HEK293T (cell line): Measurements from ENCODE around the gene GARNL3.

ENCODE experiments used
- CTCF ChIA-PET: fragments of 350-600 bp; formaldehyde crosslinking; extraction: SDS; loops from one replicate; lab custom pipeline; 2021; ENCODE audit warnings: antibody characterized with exemption, inconsistent platforms; lab: Yijun Ruan, JAX
- POLR2A ChIA-PET: fragments of 350-600 bp; formaldehyde crosslinking; extraction: SDS; loops from one replicate; lab custom pipeline; 2020; ENCODE audit warnings: antibody characterized with exemption, inconsistent platforms; lab: Yijun Ruan, JAX
- DNase-seq: peaks from one replicate; pipeline ENCODE4 v3.0.0; 2012; ENCODE audit warnings: mixed read lengths; ENCODE audit errors: extremely low spot score
- ARNT ChIP-seq: fragments of 450-650 bp; IDR thresholded peaks from 2 replicates; pipeline ENCODE4 v1.6.1; 2017; ENCODE audit warnings: mild to moderate bottlenecking
- BHLHE40 ChIP-seq: fragments of 450-650 bp; IDR thresholded peaks from 2 replicates; pipeline ENCODE4 v1.6.1; 2016; ENCODE audit warnings: mild to moderate bottlenecking, moderate library complexity, borderline replicate concordance
- CTBP1 ChIP-seq: fragments of 450-650 bp; IDR thresholded peaks from 2 replicates; pipeline ENCODE4 v1.6.1; 2016; ENCODE audit warnings: borderline replicate concordance
- ELF4 ChIP-seq: fragments of 450-650 bp; IDR thresholded peaks from 2 replicates; pipeline ENCODE4 v1.6.1; 2017; ENCODE audit warnings: antibody characterized with exemption
- FOXA1 ChIP-seq: fragments of 450-650 bp; IDR thresholded peaks from 2 replicates; pipeline ENCODE4 v1.6.1; 2016; ENCODE audit warnings: mild to moderate bottlenecking
- FOXK2 ChIP-seq: fragments of 450-650 bp; IDR thresholded peaks from 2 replicates; pipeline ENCODE4 v1.6.1; 2016; ENCODE audit warnings: mild to moderate bottlenecking
- FOXM1 ChIP-seq: fragments of 450-650 bp; IDR thresholded peaks from 2 replicates; pipeline ENCODE4 v1.6.1; 2017; ENCODE audit warnings: mild to moderate bottlenecking, borderline replicate concordance
- HDGF ChIP-seq: fragments of 450-650 bp; IDR thresholded peaks from 2 replicates; pipeline ENCODE4 v1.6.1; 2017; ENCODE audit warnings: antibody characterized with exemption, borderline replicate concordance
- L3MBTL2 ChIP-seq: fragments of 450-650 bp; conservative IDR thresholded peaks from 2 replicates; pipeline ENCODE4 v1.6.1; 2016; ENCODE audit warnings: mild to moderate bottlenecking
- LEF1 ChIP-seq: fragments of 450-650 bp; IDR thresholded peaks from 2 replicates; pipeline ENCODE4 v1.6.1; 2017; ENCODE audit warnings: mild to moderate bottlenecking, borderline replicate concordance
- NFRKB ChIP-seq: fragments of 450-650 bp; IDR thresholded peaks from 2 replicates; pipeline ENCODE4 v1.6.1; 2016; ENCODE audit warnings: mild to moderate bottlenecking, moderate library complexity
- PKNOX1 ChIP-seq: fragments of 450-650 bp; IDR thresholded peaks from 2 replicates; pipeline ENCODE4 v1.6.1; 2016
- SP1 ChIP-seq: fragments of 450-650 bp; IDR thresholded peaks from 2 replicates; pipeline ENCODE4 v1.6.1; 2017
- SUZ12 ChIP-seq: fragments of 450-650 bp; IDR thresholded peaks from 2 replicates; pipeline ENCODE4 v1.6.1; 2016; ENCODE audit warnings: mild to moderate bottlenecking
- TARDBP ChIP-seq: fragments of 450-650 bp; IDR thresholded peaks from 2 replicates; pipeline ENCODE4 v1.6.1; 2016
- ZNF384 ChIP-seq: fragments of 450-650 bp; IDR thresholded peaks from 2 replicates; pipeline ENCODE4 v1.6.1; 2016

GARNL3 gene

DNA sequence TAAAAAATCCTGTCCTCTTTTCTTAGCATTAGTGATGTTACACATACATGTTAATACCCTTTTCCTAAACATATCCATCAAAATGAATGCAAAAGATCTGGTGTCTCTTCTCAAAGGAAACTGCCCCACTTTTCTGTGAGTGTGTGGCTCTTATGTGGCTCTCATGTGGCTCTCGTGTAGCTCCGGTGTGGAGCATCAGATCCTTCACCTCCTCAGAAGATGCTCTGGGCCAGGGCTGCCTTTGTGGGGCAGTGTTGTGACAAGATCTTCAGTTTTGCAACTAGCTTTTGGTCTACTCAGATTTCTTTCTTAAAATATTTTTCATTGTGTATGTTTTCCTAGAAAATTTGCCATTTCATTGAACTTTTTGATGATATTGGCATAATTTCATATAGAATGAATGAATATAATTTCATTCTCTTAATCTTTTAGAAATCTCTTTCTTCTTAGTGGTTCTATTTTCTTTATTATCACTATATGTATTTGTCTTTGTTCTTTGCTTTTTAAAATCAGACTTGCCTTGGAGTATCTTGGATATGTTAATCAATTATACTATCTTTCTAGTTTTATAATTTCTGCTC lies 19.4 kb downstream of the GARNL3 start:
- no peak for DNase-seq
- CTCF ChIA-PET = interaction anchor here (0.7 kb wide), 1 partner anchor 843 kb away, joined by 3 read pairs; no protein-coding TSS in a partner anchor
- POLR2A ChIA-PET = no interaction called here
- TF ChIP-seq TARDBP = no peak
- TF ChIP-seq BHLHE40 = no peak
- TF ChIP-seq LEF1 = no peak
- TF ChIP-seq ELF4 = no peak
- no peak for TF ChIP-seq SUZ12
- no peak for TF ChIP-seq ZNF384
- no peak for TF ChIP-seq FOXA1
- TF ChIP-seq ARNT = no peak
- no peak for TF ChIP-seq NFRKB
- TF ChIP-seq SP1 = no peak
- no peak for TF ChIP-seq CTBP1
- TF ChIP-seq L3MBTL2 = no peak
- TF ChIP-seq FOXM1 = no peak

DNA sequence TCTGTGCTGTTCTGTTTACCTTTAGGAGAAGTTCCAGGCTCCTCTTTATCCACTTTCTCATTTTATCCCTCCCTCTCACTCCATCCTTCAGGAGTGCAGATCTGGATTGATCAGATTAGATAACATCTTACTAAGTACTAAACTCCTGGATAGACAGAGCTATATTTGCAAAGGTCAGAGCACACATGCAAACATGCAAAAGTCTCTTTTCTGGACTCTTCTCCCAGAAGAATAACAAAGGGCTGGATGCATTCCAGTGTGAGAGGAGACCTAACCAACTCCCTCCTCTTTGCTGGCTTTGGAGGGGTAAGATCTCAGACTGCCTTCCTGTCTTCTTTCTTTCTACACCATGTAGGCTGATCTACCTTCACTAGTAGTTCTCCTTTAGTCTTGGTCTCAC lies 21.4 kb downstream of the GARNL3 start:
- TF ChIP-seq NFRKB (no peak), TARDBP (no peak), CTBP1 (no peak), FOXM1 (no peak), ELF4 (no peak), ZNF384 (no peak), SUZ12 (no peak), FOXA1 (no peak), SP1 (no peak), LEF1 (no peak), BHLHE40 (no peak), L3MBTL2 (no peak)
- POLR2A ChIA-PET = no interaction called here
- CTCF ChIA-PET = no interaction called here
- DNase-seq = no peak

DNA sequence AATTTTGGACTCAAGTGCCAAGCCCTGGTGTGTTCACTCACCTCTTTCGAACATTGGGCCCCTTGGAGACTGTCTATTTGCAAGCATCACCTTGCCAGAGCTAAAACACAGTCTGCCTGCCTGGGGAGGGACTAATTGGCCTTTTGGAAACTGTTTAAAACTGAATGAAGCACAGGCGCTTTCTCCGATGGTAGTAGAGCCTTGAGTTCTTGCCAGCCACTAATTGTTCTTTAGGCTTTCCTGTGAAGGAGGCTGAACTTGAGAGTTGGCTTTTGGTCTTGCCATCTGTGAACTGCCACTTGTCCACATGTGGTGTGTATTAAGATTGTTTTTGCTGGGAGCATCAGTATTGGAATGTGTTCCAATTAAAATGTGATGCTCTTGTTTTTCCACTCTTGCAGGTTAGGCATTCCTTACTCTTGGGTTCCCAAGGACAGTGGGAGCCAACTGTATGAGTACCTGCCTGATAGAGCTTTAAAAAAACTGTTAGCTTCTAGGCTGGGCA lies 26.0 kb downstream of the GARNL3 start:
- no peak for TF ChIP-seq NFRKB
- TF ChIP-seq ARNT = no peak
- TF ChIP-seq PKNOX1 = no peak
- TF ChIP-seq ELF4 = no peak
- no peak for TF ChIP-seq ZNF384
- no peak for TF ChIP-seq BHLHE40
- no peak for TF ChIP-seq SUZ12
- TF ChIP-seq FOXK2 = no peak
- TF ChIP-seq CTBP1 = no peak
- TF ChIP-seq HDGF = no peak
- no peak for TF ChIP-seq L3MBTL2
- no peak for TF ChIP-seq FOXA1
- no peak for TF ChIP-seq SP1
- no peak for DNase-seq
- CTCF ChIA-PET = no interaction called here
- POLR2A ChIA-PET = no interaction called here

DNA sequence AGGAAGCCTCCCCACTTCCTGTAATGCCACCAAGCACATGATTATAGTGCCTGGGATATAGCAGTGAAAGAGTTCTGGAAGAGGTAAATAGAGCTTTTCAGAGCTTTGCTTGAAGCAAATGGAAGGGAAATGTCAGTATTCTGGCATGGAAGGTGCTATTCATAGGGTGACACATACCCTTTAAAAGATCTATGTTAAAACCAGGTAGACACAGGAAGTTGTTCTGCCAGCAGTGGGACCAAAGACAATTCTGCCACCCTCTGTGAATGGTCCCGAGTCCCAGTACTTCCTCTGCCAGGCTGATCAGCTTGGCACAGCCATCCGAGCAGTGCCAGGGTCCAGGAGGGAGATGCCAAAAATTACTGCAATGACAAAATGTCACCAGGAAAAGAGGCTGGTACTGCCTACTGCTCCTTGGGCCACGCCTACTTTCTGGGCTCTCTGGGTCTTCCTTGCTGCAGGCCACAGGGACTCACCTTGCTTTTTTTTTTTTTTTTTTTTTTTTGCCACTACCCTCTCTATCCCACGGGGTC lies 26.7 kb downstream of the GARNL3 start:
- ChIA-PET CTCF (no interaction called here), POLR2A (no interaction called here)
- no peak for DNase-seq
- TF ChIP-seq ELF4 (no peak), FOXM1 (no peak), FOXA1 (no peak), HDGF (no peak), NFRKB (no peak), LEF1 (no peak), ARNT (no peak), BHLHE40 (no peak), FOXK2 (no peak)

DNA sequence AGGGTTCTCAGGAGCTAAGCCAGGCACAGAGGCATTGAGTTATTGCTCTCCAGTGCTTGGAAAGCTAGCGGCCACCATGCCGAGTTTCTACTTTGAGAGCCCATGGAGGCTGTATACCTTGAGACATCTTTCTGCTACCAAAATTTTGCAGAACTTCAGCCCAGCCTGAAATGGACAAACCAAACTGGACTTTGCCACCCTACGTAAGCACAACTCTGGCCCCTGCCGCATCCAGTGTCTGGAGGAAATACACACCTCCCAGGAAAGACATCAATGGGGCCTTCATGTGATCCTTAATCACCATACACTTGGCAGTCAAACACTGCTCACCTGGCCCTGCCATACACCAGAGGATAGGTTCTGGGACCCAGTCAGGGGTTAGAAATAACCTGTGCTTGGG lies 27.8 kb downstream of the GARNL3 start:
- POLR2A ChIA-PET = no interaction called here
- no peak for DNase-seq
- TF ChIP-seq FOXM1 = no peak
- TF ChIP-seq TARDBP = no peak
- TF ChIP-seq HDGF = no peak
- TF ChIP-seq FOXA1 = no peak
- no peak for TF ChIP-seq SUZ12
- no peak for TF ChIP-seq PKNOX1
- no peak for TF ChIP-seq CTBP1
- no peak for TF ChIP-seq BHLHE40
- TF ChIP-seq FOXK2 = no peak
- TF ChIP-seq L3MBTL2 = no peak
- TF ChIP-seq LEF1 = no peak
- TF ChIP-seq ARNT = no peak
- no peak for TF ChIP-seq ELF4
- TF ChIP-seq SP1 = no peak
- no peak for TF ChIP-seq NFRKB
- CTCF ChIA-PET = no interaction called here

DNA sequence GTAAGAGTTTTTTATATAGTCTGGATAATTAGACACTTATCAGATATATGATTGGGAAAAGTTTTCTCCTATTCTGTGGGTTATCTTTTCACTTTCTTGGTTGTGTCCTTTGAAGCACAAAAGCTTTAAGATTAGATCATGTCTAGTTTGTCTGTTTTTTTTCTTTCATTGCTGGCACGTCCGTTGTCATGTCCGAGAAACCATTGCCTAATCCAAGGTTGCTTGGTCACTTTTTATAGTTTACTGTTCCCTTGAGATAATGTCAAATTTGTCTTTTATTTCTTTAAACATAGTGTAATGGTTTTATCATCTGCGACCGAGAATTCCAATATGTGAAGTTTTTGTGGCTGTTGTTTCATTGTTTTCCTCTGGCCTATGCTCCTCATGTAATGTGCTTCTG lies 28.8 kb downstream of the GARNL3 start:
- CTCF ChIA-PET = no interaction called here

More for the DNA sequence above, 28.8 kb downstream of the GARNL3 start:
- POLR2A ChIA-PET = no interaction called here
- no peak for TF ChIP-seq PKNOX1
- no peak for DNase-seq
